Activated CD8-positive, alpha-beta memory T cell treated with anti-CD3 and anti-CD28 coated beads, Interleukin-2, amount 50 U/mL, for 4 hours (primary cell): ENCODE data around the gene KLHL12.
"Not testable (repeated sequence)": the region's sequence is repeated elsewhere in the genome, so short reads cannot be mapped to it uniquely, and the experiment has no call there.

Experiments
- DNase-seq: peaks from one replicate; pipeline ENCODE4 v3.0.0-alpha.2; 2020

KLHL12 gene

DNA sequence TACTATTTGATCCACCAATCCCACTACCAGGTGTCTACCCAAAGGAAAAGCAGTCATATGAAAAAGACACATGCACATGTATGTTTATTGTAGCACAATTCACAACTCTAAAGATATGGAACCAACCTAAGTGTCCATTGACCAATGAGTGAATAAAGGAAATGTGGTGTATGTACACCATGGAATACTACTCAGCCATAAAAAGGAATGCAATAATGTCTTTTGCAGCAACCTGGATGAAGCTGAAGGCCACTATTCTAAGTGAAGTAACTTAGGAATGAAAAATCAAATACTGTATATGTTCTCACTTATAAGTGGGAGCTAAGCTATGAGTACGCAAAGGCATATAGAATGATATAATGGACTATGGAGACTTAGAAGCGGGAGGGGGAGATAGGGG, 18.4 kb upstream of the KLHL12 start:
- DNase-seq, result no peak

DNA sequence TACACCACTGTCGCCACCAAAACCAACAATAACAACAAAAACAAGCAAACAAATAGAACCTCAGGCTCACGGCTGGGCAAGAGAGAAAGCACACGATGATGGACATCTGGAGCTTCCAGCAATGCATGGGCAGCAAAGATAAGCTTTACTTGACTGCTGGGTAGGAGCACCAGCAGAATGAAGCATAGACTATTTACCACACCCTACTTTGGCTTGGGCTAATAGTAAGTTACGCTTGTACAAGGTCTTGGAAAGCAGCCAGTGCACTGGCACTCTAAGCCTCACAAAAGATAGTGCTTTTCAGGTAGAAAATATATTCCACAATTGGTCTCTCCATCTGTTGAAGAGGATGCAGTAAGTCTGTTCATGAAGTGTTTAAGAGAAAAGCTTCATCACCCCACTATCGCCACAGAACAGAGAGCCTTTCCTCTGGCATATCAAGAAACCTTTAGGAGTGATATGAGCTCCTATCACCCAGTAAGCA, 17.4 kb upstream of the KLHL12 start:
- no peak for DNase-seq

DNA sequence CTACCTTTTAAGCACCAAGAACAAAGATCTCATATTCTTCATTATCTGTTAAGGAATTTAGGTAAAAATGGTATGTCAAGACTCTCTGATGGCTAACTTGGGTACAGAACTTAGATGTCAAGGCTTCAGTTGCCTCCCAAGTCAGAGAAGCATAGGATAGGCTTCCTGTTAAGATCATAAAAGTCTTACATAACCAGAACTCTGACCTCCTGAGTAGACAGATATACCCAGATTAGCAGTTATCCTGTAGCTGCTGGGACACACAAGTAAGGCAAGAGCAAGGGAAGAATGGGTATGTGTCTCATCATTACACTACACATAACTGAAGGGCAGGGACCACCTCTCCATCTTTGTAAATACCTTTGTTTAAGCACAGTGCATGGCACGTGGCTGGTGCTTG, 15.4 kb upstream of the KLHL12 start:
- DNase-seq, result no peak

DNA sequence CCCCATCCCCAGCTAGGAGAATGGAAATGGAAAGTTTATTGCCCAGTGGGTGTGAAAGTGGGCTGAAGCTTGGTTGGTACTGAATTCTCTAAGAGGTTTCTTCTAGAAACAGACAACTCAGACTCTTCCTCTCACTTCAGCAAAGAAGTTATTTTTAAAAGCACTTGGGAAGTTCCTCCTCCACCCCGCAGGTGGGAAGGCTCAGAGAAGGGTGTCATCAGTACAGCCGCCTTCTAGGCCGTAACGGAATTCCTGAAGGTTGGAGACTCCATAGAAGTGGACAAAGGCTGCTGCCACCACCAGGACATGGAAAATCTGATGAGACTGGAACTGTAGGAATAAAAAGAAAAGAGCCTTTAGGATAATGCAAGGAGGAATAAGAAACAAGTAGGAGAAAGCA, 14.3 kb upstream of the KLHL12 start:
- DNase-seq, result no peak

DNA sequence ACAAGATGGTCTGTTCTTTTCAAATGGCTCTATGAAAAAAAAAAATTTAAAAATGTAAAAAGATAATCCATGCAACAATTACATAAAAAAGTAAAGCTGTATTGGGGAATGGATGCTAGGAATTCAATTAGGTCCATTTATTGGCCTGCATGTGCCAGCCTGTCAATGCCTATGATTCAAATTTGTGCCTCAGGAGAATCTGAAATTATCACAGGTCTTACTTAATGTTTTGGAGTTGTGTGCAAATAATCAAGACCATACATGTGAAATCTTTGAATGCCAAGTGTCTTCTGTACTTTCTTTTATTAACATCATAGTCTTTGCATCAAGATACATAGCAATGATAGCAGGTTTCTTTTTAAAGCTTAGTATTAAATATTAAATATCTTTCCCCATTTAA, 13.5 kb upstream of the KLHL12 start:
- no peak for DNase-seq

DNA sequence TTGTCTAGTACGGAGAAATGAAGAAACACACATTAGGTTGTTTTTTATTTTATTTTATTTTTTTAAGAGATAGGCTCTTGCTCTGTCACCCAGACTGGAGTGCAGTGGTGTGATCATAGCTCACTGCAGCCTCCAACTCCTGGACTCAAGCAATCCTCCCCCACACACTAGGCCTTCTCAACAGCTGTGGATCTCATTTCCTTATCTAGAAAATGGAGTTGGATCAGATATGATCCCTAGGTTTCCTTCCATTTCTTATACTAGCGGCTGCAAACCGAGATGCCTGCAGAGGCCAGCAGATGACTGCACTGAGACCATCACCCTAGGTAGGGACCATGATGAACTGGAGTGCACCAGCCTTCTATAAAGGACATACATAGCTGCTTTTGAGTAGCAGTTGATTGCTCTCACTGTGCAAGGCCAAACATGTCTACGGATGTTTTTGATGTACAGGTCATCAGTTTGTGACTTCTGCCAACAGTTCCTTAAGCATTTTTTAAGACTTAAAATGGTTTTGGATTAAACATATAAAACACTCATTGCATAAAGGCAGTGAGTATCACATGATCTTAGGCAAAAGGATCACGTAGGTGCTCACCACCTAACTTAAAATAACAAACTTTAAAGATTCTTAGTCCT, 11.4 kb upstream of the KLHL12 start:
- no peak for DNase-seq

DNA sequence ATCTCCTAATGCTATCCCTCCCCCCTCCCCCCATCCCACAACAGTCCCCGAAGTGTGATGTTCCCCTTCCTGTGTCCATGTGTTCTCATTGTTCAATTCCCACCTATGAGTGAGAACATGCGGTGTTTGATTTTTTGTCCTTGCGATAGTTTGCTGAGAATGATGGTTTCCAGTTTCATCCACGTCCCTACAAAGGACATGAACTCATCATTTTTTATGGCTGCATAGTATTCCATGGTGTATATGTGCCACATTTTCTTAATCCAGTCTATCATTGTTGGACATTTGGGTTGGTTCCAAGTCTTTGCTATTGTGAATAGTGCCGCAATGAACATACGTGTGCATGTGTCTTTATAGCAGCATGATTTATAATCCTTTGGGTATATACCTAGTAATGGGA, 9.4 kb upstream of the KLHL12 start:
- not testable (repeated sequence) for DNase-seq

DNA sequence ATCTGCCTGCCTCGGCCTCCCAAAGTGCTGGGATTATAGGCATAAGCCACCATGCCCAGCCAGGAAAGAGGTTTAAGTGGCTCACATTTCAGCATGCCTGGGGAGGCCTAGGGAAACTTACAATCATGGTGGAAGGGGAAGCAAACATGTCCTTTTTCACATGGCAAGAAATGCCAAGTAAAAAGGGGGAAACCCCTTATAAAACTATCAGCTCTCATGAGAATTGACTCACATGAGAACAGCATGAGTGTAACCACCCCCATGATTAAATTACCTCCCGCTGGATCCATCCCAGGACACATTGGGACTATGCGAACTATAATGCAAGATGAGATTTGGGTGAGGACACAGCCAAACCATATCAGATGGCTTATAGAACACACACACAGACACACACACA, 8.8 kb upstream of the KLHL12 start:
- DNase-seq, result no peak

DNA sequence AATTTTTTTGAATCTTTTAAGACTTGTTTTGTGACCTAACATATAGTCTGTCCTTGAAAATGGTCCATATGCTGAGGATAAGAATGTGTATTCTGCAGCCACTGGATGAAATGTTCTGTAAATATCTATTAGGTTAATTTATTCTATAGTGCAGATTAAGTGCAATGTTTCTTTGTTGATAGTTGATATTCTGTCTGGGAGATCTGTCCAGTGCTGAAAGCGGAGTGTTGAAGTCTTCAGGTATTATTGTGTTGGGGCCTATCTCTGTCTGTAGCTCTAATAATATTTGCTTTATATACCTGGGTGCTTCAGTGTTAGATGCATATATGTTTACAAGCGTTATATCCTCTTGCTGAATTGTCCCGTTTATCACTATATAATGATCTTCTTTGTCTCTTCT, 7.7 kb upstream of the KLHL12 start:
- DNase-seq, result no peak

DNA sequence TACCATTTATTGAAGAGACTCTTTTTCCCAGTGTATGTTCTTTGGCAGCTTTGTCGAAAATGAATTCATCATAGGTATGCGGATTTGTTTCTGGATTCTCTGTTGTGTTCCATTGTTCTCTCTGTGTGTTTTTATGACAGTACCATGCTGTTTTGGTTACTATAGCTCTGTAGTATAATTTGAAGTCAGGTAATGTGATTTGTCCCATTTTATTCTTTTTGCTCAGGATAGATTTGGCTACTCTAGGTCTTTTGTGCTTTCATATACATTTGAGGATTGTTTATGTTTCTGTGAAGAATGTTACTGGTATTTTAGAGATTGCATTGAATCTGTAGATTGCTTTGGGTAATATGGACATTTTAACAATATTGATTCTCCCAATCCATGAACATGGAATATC, 5.4 kb upstream of the KLHL12 start:
- DNase-seq, result no peak

DNA sequence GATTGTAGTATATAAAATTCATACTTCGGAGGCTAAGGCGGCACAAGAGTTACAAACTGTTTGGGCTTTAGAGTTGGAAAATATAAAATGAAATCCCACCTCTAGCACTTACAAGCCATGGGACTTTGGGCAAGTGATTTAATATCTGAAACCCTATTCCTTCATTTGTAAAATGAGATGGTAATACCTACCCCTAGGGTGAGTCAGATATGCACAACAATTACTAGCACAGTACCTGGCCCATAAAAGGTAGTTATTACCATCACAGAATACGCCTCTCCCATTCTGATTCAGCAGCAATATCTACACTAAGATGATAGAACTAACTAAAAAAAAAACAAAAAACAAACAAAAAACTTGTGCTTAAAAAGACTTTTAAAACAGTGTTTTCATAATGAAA, 3.5 kb downstream of the KLHL12 start:
- DNase-seq, result no peak

DNA sequence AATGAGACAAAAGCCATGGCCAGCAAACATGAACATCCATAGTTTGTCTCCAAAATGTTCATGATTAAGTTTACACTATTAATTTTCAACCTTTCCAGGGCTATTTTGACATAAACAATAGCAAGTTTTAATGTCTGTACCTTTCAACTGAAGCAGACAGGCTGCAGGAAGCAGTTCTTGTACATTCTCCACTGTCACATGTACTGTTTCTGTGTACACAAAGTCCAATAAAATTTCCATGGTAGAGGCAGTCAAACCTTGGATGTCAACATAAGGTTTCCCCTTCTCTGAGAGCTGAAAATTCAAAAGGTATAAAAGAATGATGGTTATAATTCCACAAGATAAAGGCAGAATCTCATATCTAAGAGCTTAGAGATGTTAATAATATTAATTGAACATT, 7.4 kb downstream of the KLHL12 start:
- no peak for DNase-seq

DNA sequence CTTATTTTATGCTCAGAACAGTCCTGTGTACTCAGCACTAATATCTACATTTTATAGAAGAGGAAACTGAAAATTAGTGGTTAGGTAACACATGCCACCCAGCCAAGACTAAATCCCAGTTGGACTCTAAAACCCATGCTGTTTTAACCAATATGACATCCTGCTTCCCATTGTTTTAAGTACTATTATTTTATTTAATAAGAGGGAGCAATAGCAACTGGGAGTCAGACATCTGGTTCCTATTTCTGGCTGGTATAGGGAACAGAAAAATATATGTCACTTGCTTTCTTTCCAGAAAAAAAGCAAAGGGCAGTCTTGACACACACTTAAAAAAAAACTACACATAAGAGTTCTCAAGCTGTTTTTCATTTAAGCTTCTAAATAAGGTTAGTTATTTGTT, 11.9 kb downstream of the KLHL12 start:
- DNase-seq, result no peak

DNA sequence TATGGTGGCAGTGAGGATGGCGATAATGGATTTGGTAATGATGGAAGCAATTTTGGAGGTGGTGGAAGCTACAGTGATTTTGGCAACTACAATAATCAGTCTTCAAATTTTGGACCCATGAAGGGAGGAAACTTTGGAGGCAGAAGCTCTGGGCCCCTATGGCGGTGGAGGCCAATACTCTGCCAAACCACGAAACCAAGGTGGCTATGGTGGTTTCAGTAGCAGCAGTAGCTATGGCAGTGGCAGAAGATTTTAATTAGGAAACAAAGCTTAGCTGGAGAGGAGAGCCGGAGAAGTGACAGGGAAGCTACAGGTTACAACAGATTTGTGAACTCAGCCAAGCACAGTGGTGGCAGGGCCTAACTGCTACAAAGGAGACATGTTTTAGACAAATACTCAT, 14.6 kb downstream of the KLHL12 start:
- DNase-seq, result not testable (repeated sequence)

DNA sequence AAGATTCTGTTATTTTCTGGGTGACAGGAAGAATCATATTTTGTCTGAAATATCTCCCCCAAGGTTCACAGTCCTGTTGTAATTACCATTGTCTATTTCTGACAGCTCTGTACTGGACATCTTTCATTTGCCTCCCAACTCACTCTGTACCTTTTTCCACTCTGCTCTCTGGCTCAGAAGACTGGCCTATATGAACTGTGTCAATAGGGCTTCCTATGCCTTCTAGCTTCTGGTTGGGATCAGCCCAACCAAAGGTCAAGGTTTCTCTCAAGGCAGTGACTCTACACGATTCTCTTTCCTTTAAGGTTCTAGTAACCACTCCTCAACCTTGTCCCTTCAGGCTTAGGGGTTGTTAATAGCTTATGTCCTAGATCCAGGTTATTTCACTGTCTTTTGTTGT, 17.5 kb downstream of the KLHL12 start:
- DNase-seq, result no peak

DNA sequence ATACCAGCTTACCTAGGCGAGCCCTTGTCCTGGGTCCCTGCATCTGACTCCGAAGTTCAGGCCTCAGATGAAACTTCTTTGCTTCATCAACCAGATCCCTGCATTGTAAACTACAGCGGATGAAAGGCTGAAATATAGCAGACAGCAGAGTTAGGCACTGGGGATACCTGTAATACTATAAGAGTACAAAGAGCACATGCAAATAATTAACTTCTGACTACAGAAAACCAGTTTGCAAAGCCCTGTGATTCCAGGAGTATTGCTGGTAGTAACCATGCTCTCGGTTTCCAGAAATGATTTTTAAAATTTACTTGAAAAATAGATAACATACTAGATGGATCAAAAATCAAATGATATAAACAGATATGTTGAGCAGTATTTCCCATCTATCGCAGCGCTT, 18.0 kb downstream of the KLHL12 start:
- no peak for DNase-seq

DNA sequence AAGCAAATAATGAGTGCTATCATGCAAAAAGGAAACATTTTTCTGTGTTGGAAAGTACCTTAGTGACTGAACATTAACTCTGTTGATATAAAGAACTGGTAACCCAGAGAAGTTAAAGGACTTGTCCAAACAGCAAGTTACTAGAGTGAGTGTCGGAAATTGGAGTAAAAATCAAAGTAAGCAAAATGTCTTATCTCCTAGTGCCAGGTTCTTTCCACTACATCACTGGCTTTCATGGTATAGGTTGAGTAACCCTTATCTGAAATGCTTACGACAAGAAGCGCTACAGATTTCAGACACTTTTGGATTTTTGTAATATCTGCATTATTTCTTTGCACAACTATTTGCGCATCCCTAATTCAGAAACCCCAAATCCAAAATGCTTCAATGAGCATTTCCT, 21.7 kb downstream of the KLHL12 start:
- no peak for DNase-seq

DNA sequence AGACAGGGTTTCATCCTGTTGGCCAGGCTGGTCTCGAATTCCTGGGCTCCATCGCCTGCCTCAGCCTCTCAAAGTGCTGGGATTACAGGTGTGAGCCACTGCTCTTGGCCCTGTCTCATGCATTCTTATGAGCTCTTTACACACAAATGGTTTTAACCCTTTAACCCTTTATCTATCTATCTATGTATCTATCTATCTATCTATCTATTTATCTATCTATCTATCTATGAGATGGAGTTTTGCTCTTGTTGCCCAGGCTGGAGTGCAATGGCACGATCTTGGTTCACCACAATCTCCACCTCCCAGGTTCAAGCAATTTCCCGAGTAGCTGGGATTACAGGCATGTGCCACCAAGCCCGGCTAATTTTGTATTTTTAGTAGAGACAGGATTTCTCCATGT, 23.2 kb downstream of the KLHL12 start:
- not testable (repeated sequence) for DNase-seq

DNA sequence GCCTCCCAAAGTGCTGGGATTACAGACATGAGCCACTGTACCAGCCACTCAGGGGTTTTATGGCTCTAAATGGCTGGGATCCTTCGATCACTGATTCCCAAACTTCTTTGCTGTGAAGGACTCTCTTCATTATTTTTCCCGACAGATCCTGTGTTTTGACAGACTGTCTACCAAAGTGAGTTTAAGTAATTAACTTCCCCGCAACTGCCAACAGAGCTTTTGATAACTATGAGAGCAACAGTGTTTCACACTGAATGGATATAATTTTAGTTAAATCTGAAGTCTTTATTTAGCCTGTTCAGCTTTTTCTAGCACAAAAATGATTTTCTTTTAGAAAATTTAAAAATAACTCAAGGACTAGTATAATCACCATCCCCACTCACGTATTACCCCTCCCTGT, 25.5 kb downstream of the KLHL12 start:
- DNase-seq, result no peak

DNA sequence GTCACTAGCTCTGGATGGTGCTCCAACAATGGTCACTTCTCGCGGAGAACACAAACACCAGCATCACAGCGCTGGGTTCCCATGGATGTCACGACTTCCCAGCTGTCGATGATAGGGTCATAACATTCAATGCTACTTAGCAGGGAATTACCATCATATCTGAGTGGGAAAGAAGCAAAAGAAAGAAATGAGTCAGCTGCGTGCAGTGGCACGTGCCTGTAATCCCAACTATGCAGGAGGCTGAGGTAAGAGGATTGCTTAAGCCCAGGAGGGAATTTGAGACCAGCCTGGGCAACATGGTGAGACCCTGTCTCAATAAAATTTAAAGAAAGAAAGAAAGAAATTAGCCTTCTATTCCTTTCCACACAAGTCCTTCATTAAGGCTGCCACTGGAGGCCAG, 34.5 kb downstream of the KLHL12 start:
- DNase-seq, result no peak

DNA sequence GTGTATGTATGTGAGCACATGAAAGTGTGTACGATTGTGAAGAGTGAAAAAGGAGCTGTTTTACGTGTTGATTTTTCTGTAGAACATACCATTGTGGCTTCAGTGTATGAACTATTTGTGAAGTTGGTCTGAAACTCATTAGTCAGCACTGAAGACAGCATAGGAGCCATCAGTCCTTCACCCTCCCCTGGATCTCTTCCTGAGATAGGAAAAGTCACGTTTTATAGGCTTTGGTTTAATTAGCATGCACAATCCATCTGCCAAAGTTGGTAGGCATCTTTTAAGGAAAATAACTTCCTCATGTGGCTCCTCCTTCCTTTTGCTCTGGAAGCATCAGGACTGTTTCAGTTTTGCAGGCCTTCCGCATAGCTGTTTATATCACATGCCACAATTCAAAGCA, 36.6 kb downstream of the KLHL12 start:
- no peak for DNase-seq

DNA sequence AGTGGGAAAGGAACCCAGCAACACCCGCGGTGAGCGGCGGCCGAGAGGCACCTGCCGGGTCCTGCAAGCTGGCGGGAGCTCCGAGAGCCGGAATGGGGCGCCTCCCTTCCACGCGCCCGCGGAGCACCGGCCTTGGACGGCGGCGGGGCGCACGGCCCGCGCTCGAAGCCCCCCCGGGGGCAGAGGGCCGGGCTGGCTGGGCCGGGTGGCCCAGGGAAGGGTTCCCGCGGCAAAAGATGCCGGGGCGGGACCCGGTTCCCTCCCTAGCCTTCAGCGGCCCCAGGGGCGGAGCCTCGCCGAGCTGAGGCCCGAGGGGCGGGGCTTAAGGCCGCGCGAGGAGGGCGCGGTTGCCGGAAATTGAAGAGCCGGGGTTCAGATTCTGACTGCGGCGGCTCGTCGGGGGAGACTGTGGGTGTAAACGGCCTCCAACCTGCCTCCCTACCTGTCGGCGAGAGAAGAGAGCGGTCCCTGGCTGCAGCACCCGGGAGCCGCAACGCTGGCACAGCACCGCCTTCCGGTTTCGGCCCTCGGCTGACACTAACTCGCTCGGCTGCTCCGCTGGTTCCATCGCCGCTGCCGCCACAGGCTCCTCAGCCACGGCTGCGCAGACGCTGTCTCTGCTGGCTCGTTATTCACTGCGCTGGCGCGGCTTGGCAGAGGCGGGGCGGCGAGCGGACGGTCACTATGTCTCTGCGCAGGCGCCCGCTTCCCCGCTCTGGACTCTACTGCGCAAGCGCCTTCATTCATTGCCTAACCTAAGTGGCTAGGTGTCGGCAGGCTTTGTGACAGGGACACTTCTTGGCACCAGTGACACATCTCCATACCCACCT, 38.3 kb downstream of the KLHL12 start, which contains the start of gene RABIF:
Gene RABIF (minus strand): TSS at position 619 of the 830 bp plus-strand sequence. CDS start 51 bp downstream, at position 568.
- DNase-seq, result peak; percentile 94

DNA sequence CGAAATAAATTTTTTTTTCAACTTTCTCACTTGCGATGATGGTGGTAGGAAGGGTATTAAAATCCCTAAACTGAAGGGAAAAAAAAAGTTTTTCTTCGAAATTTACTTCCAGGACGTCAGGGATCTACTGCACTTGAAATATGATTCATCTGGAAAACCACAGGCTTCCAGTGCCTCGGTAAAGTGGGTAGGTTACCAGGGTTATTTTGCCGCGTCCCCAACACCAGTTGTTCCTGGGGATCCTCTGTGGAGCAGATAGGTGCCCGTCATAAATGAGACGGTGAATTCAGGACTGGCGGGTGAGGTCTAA, 38.9 kb downstream of the KLHL12 start:
- no peak for DNase-seq

DNA sequence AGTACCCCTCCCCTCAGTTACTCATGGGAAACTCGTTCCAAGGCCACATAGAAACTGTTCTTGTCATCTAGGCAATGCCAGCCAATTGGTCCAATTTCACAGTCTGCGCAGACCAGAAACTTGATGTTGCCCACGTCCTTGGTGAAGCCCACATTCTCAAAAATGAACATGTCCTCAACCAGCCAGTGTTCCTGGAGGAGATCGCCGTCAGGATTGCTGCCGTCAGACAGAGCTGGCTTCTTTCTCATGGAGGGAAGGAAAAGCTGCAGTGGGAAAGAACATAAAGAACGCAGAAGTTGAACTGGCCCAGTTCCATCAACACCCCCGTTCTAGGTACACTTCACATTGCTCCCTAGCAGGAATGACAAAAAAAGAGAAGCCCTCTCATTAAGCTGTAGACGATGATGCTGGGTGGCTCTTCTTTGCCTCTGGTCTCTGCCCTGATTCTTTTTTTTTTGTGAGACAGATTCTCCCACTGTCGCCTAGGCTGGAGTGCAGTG, 46.0 kb downstream of the KLHL12 start:
- no peak for DNase-seq

DNA sequence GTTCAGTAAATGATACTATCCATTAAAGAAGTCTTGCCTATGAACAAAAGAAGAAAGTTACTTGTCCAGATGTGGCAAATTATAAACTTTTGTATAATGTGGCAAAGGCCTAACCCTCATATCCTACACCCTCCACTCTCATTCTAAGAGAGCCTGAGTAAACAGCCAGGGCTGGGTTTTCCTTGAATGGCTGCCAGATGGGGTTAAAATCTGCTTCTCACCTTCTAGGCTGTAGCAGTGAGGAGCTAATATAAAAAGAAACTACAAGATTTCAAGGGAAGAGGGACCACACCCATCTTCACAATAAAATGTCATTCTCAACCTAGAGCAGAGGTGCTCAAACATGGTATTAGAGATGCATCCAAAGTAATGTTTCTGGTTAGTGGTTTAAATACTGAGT, 47.0 kb downstream of the KLHL12 start:
- no peak for DNase-seq
